ENCODE results near the gene BPTF. TPM values are rescaled to one million over a fixed set of nuclear protein-coding genes. Genes with fewer than 3 reads are reported as not detected.
"Not testable (repeated sequence)": the region's sequence is repeated elsewhere in the genome, so short reads cannot be mapped to it uniquely, and the experiment has no call there.

The BPTF gene
- total and polyA plus RNA-seq, 2 donors: 22.5 to 187 TPM

DNA sequence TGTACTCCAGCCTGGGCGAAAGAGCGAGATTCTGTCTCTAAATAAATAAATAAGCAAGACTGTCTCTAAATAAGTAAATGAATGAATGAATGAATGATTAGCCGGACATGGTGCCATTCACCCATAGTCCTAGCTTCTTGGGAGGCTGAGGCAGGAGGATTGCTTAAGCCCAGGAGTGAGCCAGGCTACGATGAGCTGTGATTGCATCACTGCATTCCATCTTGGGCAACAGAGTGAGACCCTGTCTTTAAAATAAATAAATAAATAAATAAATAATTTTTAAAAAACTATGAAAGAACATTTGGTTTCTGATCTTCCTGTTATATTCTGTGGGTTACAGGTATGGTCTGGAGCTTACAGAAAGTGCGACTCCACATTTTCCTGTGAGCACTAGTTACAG, 105.9 kb downstream of the BPTF start:
- no peak for DNase-seq (ENCODE audit: extremely low spot score)
- H3K4me3 ChIP-seq (ENCODE audit: low read depth, low read length): no peak overlapping the region
- peaks cover 9% of the 10 kb centered on the region for H3K36me3 ChIP-seq (ENCODE audit: insufficient read depth)
- H3K27ac ChIP-seq (ENCODE audit: low read depth): no peak overlapping the region
- 96% methylated on average over 5 of the region's 5 CpGs for WGBS
- H3K4me1 ChIP-seq (ENCODE audit: insufficient read depth): no peaks in the 10 kb centered on the region

GRCh38 chr17:67942810-67943209, 117.5 kb downstream of the BPTF start:
- H3K4me3 ChIP-seq (ENCODE audit: low read depth, low read length): no peak overlapping the region
- no peak overlapping the region for H3K27ac ChIP-seq (ENCODE audit: low read depth)
- no peak for DNase-seq (ENCODE audit: extremely low spot score)
- no peaks in the 10 kb centered on the region for H3K4me1 ChIP-seq (ENCODE audit: insufficient read depth)
- H3K36me3 ChIP-seq (ENCODE audit: insufficient read depth): peaks cover 8% of the 10 kb centered on the region
- 86% methylated on average over 3 of the region's 3 CpGs for WGBS

DNA sequence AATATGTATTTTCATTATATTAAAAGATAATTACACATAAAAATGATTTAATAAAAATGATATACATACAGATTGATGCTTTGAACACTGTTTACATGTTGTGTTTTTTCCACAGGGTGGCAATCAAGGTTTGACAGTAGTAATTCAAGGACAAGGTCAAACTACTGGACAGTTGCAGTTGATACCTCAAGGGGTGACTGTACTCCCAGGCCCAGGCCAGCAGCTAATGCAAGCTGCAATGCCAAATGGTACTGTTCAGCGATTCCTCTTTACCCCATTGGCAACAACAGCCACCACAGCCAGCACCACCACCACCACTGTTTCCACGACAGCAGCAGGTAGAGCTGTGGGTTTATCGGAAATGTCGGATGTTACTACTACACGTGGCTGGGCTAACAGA, 118.7 kb downstream of the BPTF start:
- Histone ChIP-seq H3K36me3 (ENCODE audit: insufficient read depth) (peaks cover 12% of the 10 kb centered on the region), H3K27ac (ENCODE audit: low read depth) (no peak overlapping the region), H3K4me1 (ENCODE audit: insufficient read depth) (no peaks in the 10 kb centered on the region), H3K4me3 (ENCODE audit: low read depth, low read length) (no peak overlapping the region)
- 95% methylated on average over 5 of the region's 5 CpGs for WGBS
- DNase-seq (ENCODE audit: extremely low spot score): no peak

DNA sequence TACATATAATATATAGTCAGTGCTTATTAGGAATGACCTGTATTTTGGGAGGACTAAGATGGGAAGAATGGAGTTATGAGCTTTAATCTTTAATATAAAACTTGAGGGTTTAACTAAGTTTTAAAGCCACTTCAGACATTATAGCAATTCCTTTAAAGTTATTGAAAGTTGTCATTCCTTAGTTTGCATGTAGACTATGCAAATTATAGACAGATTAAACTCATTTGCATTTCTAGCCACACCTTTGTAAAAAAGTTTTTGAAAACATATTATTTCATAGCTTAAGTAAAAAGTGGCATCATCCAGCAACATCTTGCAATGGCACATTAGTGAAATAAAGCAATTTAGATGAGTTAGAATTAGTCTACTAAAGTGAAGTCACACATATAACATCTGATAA, 121.2 kb downstream of the BPTF start:
- no peak for DNase-seq (ENCODE audit: extremely low spot score)
- H3K27ac ChIP-seq (ENCODE audit: low read depth): no peak overlapping the region
- H3K4me3 ChIP-seq (ENCODE audit: low read depth, low read length): no peak overlapping the region
- peaks cover 16% of the 10 kb centered on the region for H3K36me3 ChIP-seq (ENCODE audit: insufficient read depth)
- H3K4me1 ChIP-seq (ENCODE audit: insufficient read depth): no peaks in the 10 kb centered on the region

DNA sequence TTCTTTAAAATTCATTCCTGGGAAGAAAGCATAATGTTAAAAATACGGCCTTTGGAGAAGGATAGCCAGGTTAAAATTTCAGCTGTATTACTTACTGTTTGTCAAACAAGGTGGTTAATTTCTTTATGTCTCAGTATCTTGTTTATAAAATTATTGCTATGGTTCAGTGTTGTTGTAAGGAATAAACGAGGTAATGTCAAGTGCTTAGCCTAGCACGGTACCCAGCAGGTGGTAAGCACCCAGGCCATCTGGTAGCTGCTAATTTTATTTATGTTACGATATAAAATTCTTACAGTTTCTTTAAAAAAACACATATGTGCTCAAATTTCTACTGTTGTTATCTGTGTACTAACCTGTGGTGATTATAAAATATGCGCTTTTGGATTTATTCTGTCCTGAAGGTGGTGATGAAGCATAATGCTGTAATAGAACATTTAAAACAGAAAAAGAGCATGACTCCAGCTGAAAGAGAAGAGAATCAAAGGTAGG, 122.1 kb downstream of the BPTF start:
- no peak overlapping the region for H3K4me3 ChIP-seq (ENCODE audit: low read depth, low read length)
- DNase-seq (ENCODE audit: extremely low spot score): no peak
- peaks cover 16% of the 10 kb centered on the region for H3K36me3 ChIP-seq (ENCODE audit: insufficient read depth)
- WGBS: 93% methylated on average over 5 of the region's 5 CpGs
- H3K27ac ChIP-seq (ENCODE audit: low read depth): no peak overlapping the region
- no peaks in the 10 kb centered on the region for H3K4me1 ChIP-seq (ENCODE audit: insufficient read depth)

DNA sequence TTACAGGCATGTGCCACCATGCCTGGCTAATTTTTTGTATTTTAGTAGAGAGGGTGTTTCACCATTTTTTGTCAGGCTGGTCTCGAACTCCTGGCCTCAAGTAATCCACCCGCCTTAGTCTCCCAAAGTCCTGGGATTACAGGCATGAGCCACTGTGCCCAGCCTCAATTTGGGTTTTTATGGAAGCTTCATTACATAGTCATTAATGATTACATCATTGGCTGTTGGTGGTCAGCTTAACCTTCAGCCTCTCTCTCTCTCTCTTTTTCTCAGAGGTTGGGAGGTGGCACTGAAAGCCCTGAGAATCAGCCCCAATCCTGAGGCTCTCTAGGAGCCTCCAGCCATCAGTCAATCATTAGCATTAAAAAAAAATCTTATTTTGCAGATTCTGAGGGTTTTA, 125.6 kb downstream of the BPTF start:
- 97% methylated on average over 2 of the region's 2 CpGs for WGBS
- DNase-seq (ENCODE audit: extremely low spot score): no peak
- peaks cover 18% of the 10 kb centered on the region for H3K36me3 ChIP-seq (ENCODE audit: insufficient read depth)
- no peaks in the 10 kb centered on the region for H3K4me1 ChIP-seq (ENCODE audit: insufficient read depth)
- no peak overlapping the region for H3K27ac ChIP-seq (ENCODE audit: low read depth)
- H3K4me3 ChIP-seq (ENCODE audit: low read depth, low read length): no peak overlapping the region

GRCh38 chr17:67959510-67959909, 134.2 kb downstream of the BPTF start:
- Histone ChIP-seq H3K4me1 (ENCODE audit: insufficient read depth) (no peaks in the 10 kb centered on the region), H3K27ac (ENCODE audit: low read depth) (no peak overlapping the region), H3K36me3 (ENCODE audit: insufficient read depth) (no peaks in the 10 kb centered on the region), H3K4me3 (ENCODE audit: low read depth, low read length) (no peak overlapping the region)
- WGBS: 87% methylated on average over 3 of the region's 3 CpGs
- no peak for DNase-seq (ENCODE audit: extremely low spot score)

GRCh38 chr17:67960276-67960675, 135.0 kb downstream of the BPTF start:
- not testable (repeated sequence) for H3K4me1 ChIP-seq (ENCODE audit: insufficient read depth); H3K4me3 ChIP-seq (ENCODE audit: low read depth, low read length); DNase-seq (ENCODE audit: extremely low spot score); H3K27ac ChIP-seq (ENCODE audit: low read depth); H3K36me3 ChIP-seq (ENCODE audit: insufficient read depth)
- 38% methylated on average over 3 of the region's 3 CpGs for WGBS

GRCh38 chr17:67962156-67962555, 136.9 kb downstream of the BPTF start:
- H3K4me1 ChIP-seq (ENCODE audit: insufficient read depth); H3K4me3 ChIP-seq (ENCODE audit: low read depth, low read length); H3K36me3 ChIP-seq (ENCODE audit: insufficient read depth); DNase-seq (ENCODE audit: extremely low spot score); H3K27ac ChIP-seq (ENCODE audit: low read depth): not testable (repeated sequence)
- WGBS: 77% methylated on average over 2 of the region's 2 CpGs

GRCh38 chr17:67963145-67963572, 137.9 kb downstream of the BPTF start:
- H3K27ac ChIP-seq (ENCODE audit: low read depth); H3K4me3 ChIP-seq (ENCODE audit: low read depth, low read length); H3K36me3 ChIP-seq (ENCODE audit: insufficient read depth); H3K4me1 ChIP-seq (ENCODE audit: insufficient read depth): not testable (repeated sequence)
- 0% methylated on average over 1 of the region's 1 CpG for WGBS
- DNase-seq (ENCODE audit: extremely low spot score): peak; percentile 45

GRCh38 chr17:67970783-67971182, 145.5 kb downstream of the BPTF start:
- DNase-seq (ENCODE audit: extremely low spot score): no peak
- Histone ChIP-seq H3K27ac (ENCODE audit: low read depth) (no peak overlapping the region), H3K36me3 (ENCODE audit: insufficient read depth) (peaks cover 2% of the 10 kb centered on the region), H3K4me1 (ENCODE audit: insufficient read depth) (no peaks in the 10 kb centered on the region), H3K4me3 (ENCODE audit: low read depth, low read length) (no peak overlapping the region)
- 96% methylated on average over 7 of the region's 7 CpGs for WGBS

DNA sequence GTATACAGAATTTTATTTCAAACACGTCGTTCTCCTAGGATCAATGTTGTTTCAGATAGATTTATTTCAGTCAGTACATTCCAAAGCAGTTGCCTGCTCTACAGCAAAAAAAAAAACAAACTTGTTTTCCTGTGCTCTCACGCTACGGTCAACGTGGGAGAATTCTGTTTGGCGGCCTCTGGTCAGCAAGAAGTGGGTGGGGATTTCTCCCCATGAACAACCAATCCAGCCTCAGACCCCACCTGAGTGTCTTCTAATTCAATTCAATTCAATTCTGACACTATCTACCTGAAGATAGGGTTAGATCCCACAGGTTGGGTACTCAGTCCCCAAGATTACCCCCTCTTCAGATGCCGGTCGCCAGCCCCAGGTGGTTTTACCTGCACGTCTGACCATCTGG, 148.9 kb downstream of the BPTF start:
- H3K4me1 ChIP-seq (ENCODE audit: insufficient read depth): no peaks in the 10 kb centered on the region
- H3K36me3 ChIP-seq (ENCODE audit: insufficient read depth): peaks cover 2% of the 10 kb centered on the region
- WGBS: 76% methylated on average over 9 of the region's 9 CpGs
- no peak overlapping the region for H3K27ac ChIP-seq (ENCODE audit: low read depth)
- H3K4me3 ChIP-seq (ENCODE audit: low read depth, low read length): no peak overlapping the region
- DNase-seq (ENCODE audit: extremely low spot score): no peak

DNA sequence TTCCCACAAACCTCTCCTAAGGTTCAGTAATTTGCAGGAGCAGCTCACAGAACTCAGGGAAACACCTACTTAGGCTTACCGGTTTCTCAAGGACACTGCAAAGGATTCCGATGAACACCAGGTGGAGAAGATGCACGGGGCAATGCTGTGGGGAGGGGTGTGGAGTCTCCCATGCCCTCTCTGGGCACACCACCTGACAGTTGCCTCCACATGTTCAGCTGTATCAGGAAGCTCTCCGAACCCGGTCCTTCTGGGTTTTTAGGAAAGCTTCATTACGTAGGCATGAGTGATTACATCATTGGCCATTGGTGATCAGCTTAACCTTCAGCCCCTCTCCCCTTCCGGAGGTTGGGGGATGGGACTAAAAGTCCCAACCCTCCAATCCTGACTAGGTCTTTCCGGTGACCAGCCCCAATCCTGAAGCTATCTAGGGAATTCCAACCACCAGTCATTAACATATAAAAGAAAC, 149.3 kb downstream of the BPTF start:
- peaks cover 2% of the 10 kb centered on the region for H3K36me3 ChIP-seq (ENCODE audit: insufficient read depth)
- H3K27ac ChIP-seq (ENCODE audit: low read depth): no peak overlapping the region
- no peak overlapping the region for H3K4me3 ChIP-seq (ENCODE audit: low read depth, low read length)
- 59% methylated on average over 8 of the region's 8 CpGs for WGBS
- H3K4me1 ChIP-seq (ENCODE audit: insufficient read depth): no peaks in the 10 kb centered on the region
- DNase-seq (ENCODE audit: extremely low spot score): no peak

- not testable (repeated sequence) for H3K27ac ChIP-seq (ENCODE audit: low read depth); DNase-seq (ENCODE audit: extremely low spot score); H3K4me3 ChIP-seq (ENCODE audit: low read depth, low read length); H3K4me1 ChIP-seq (ENCODE audit: insufficient read depth); H3K36me3 ChIP-seq (ENCODE audit: insufficient read depth)
- 97% methylated on average over 6 of the region's 6 CpGs for WGBS
Measured at GRCh38 chr17:67976306-67976705, 151.0 kb downstream of the BPTF start.

- no peak for DNase-seq (ENCODE audit: extremely low spot score)
- 87% methylated on average over 2 of the region's 2 CpGs for WGBS
- peaks cover 2% of the 10 kb centered on the region for H3K36me3 ChIP-seq (ENCODE audit: insufficient read depth)
- H3K4me1 ChIP-seq (ENCODE audit: insufficient read depth): no peaks in the 10 kb centered on the region
- H3K4me3 ChIP-seq (ENCODE audit: low read depth, low read length): no peak overlapping the region
- H3K27ac ChIP-seq (ENCODE audit: low read depth): no peak overlapping the region
Measured at GRCh38 chr17:67980456-67980855, 155.2 kb downstream of the BPTF start.

Measured in urinary bladder (tissue), 4 donors.